SK-N-MC (cell line): ENCODE results near the gene LYPD8.

Experiments used
- DNase-seq: peaks from one replicate; pipeline ENCODE4 v3.0.0-alpha.2; 2011; ENCODE audit warnings: low read depth, low spot score
- H3K27ac ChIP-seq: fragments of 200-600 bp; sonication (generic); 2 replicates; pipeline ENCODE4 v1.5.1; 2016; ENCODE audit warnings: mixed run types
- H3K36me3 ChIP-seq: fragments of 200-600 bp; sonication (generic); 2 replicates; pipeline ENCODE4 v1.6.1; 2017; ENCODE audit warnings: antibody characterized with exemption, low read length, mixed read lengths; ENCODE audit not compliant: insufficient read depth
- H3K4me3 ChIP-seq: fragments of 200-600 bp; sonication (generic); 2 replicates; pipeline ENCODE4 v1.5.1; 2016
- H3K9ac ChIP-seq: fragments of 200-600 bp; sonication (generic); 2 replicates; pipeline ENCODE4 v1.8.0; 2017; ENCODE audit warnings: mixed run types, mixed read lengths; ENCODE audit not compliant: insufficient read length
- H3K9me3 ChIP-seq: fragments of 200-600 bp; sonication (generic); 2 replicates; pipeline ENCODE4 v1.6.1; 2017; ENCODE audit warnings: low read depth, mild to moderate bottlenecking, antibody characterized with exemption, low read length, moderate library complexity, mixed read lengths
- EZH2 ChIP-seq: fragments of 200-600 bp; sonication (generic); IDR thresholded peaks from one replicate; pipeline ENCODE4 v1.6.1; 2017; ENCODE audit warnings: antibody characterized with exemption
- FOXP2 ChIP-seq: optimal IDR thresholded peaks from 2 replicates; pipeline ENCODE3; 2011; ENCODE audit warnings: mild to moderate bottlenecking, moderate library complexity; ENCODE audit not compliant: insufficient read depth; ENCODE audit errors: extremely low read length, control extremely low read depth
- POLR2AphosphoS5 ChIP-seq: IDR thresholded peaks from 2 replicates; pipeline ENCODE4 v1.6.1; 2012; ENCODE audit warnings: mild to moderate bottlenecking, low read depth, low read length, borderline replicate concordance

Gene LYPD8

GRCh38 chr1:248737457-248737856 lies 18.1 kb downstream of the LYPD8 start:
- no peak overlapping the region for H3K27ac ChIP-seq
- no peak overlapping the region for H3K4me3 ChIP-seq
- H3K9ac ChIP-seq, result no peak overlapping the region
- TF ChIP-seq FOXP2 (no peak), EZH2 (no peak), POLR2AphosphoS5 (no peak)
- no peaks in the 10 kb centered on the region for H3K9me3 ChIP-seq
- H3K36me3 ChIP-seq, result no peaks in the 10 kb centered on the region
- no peak for DNase-seq

GRCh38 chr1:248736977-248737376 lies 18.6 kb downstream of the LYPD8 start:
- Histone ChIP-seq H3K27ac (no peak overlapping the region), H3K4me3 (no peak overlapping the region), H3K36me3 (no peaks in the 10 kb centered on the region), H3K9ac (no peak overlapping the region), H3K9me3 (no peaks in the 10 kb centered on the region)
- TF ChIP-seq FOXP2 (no peak), POLR2AphosphoS5 (no peak), EZH2 (no peak)
- no peak for DNase-seq

GRCh38 chr1:248733566-248733965 lies 22.0 kb downstream of the LYPD8 start:
- TF ChIP-seq EZH2, result no peak
- TF ChIP-seq POLR2AphosphoS5, result no peak
- no peak for TF ChIP-seq FOXP2
- no peak for DNase-seq

DNA sequence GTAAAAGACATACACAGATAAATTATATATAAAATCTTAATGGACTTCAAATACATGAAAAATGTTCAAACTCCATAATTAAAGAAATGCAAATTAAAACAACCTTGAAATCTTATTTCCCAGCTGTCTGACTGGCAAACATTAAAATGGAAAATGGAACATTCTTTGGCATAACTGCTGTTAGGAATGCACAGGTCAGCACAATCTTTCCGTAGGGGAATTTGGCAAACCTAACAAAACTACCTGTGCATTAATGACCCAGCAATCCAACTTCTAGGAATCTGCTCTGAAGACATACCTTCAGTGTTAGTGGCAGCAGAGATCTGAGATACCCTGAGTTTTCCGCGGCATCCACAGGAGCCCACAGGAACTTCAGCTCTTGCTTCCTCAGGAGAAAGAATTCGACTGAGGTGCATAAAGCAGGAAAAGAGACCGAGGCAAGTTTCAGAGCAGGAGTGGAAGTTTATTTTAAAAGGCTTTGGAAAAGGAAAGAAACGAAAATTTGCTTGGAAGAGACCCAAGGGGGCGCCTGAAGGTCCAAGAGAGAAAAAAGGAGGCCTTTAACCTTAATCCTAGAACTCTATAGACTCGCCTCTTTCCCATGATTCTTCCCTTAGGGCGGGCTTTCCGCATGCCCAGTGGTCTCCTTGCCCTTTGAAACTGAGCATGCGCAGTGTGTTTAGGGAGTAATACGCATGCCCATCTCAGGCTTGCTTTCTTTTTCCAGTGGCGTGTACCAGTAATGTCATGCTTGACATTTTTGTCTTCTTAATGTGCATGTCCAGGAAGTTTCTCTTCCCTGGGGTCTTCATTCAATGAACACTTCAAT lies 24.8 kb downstream of the LYPD8 start:
- no peak for DNase-seq
- H3K9ac ChIP-seq, result no peak overlapping the region
- H3K36me3 ChIP-seq, result no peaks in the 10 kb centered on the region
- no peak overlapping the region for H3K4me3 ChIP-seq
- H3K27ac ChIP-seq, result no peak overlapping the region
- TF ChIP-seq FOXP2 (no peak), POLR2AphosphoS5 (no peak), EZH2 (no peak)
- H3K9me3 ChIP-seq, result no peaks in the 10 kb centered on the region

More at GRCh38 chr1:248733566-248733965, 22.0 kb downstream of the LYPD8 start:
- no peaks in the 10 kb centered on the region for H3K36me3 ChIP-seq
- no peak overlapping the region for H3K9ac ChIP-seq
- H3K9me3 ChIP-seq, result no peaks in the 10 kb centered on the region
- no peak overlapping the region for H3K4me3 ChIP-seq
- H3K27ac ChIP-seq, result no peak overlapping the region

GRCh38 chr1:248714248-248714647 lies 41.3 kb downstream of the LYPD8 start:
- TF ChIP-seq FOXP2 (no peak), POLR2AphosphoS5 (no peak), EZH2 (no peak)
- Histone ChIP-seq H3K27ac (no peak overlapping the region), H3K36me3 (no peaks in the 10 kb centered on the region), H3K9me3 (no peaks in the 10 kb centered on the region), H3K4me3 (no peak overlapping the region), H3K9ac (no peak overlapping the region)
- DNase-seq, result no peak

GRCh38 chr1:248710305-248710900 lies 45.2 kb downstream of the LYPD8 start:
- H3K4me3 ChIP-seq, result no peak overlapping the region
- H3K36me3 ChIP-seq, result no peaks in the 10 kb centered on the region
- TF ChIP-seq FOXP2 (no peak), EZH2 (no peak), POLR2AphosphoS5 (no peak)
- H3K27ac ChIP-seq, result no peak overlapping the region
- H3K9ac ChIP-seq, result no peak overlapping the region
- H3K9me3 ChIP-seq, result no peaks in the 10 kb centered on the region
- DNase-seq, result no peak

- H3K36me3 ChIP-seq, result no peaks in the 10 kb centered on the region
- no peak overlapping the region for H3K9ac ChIP-seq
- no peak overlapping the region for H3K27ac ChIP-seq
- no peak for TF ChIP-seq FOXP2
- TF ChIP-seq POLR2AphosphoS5, result no peak
- no peak for TF ChIP-seq EZH2
- H3K4me3 ChIP-seq, result no peak overlapping the region
- DNase-seq, result no peak
- H3K9me3 ChIP-seq, result no peaks in the 10 kb centered on the region
Measured at GRCh38 chr1:248704606-248705005, 51.0 kb downstream of the LYPD8 start.

DNA sequence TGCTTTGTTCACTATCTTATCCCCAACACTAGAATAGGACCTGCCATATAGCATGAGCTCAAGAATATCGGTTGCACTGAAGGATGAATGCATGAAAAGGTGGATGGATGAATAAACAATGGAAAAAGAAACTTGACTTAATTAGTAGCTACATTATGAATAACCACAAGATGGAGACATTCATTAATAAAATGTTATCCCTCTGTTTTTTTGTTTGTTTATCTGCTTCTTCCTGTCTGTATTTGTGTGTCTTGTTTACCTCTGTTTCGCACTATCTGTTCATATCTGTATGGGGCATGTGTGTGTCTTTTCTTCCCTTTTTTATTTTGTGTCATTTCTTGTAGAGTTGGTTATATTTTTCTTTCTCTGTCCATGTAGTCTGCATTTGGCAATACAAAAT lies 51.9 kb downstream of the LYPD8 start:
- no peak overlapping the region for H3K9ac ChIP-seq
- no peak for DNase-seq
- H3K36me3 ChIP-seq, result no peaks in the 10 kb centered on the region
- no peak overlapping the region for H3K27ac ChIP-seq
- TF ChIP-seq POLR2AphosphoS5 (no peak), EZH2 (no peak), FOXP2 (no peak)
- no peak overlapping the region for H3K4me3 ChIP-seq
- no peaks in the 10 kb centered on the region for H3K9me3 ChIP-seq

- Histone ChIP-seq H3K36me3 (no peaks in the 10 kb centered on the region), H3K27ac (no peak within 1 kb of the TSS), H3K9ac (no peak within 1 kb of the TSS), H3K4me3 (no peak within 1 kb of the TSS), H3K9me3 (no peaks in the 10 kb centered on the region)
- no peak for DNase-seq
- TF ChIP-seq FOXP2 (no peak), EZH2 (no peak), POLR2AphosphoS5 (no peak)
Measured at GRCh38 chr1:248702714-248703113, 52.8 kb downstream of the LYPD8 start, which contains the start of gene OR14I1. Gene OR14I1, minus strand, starts transcription at chr1:248702766.
